Thyroid gland (tissue), 4 donors: ENCODE measurements around the gene MYO3A.

Experiments used
- CTCF ChIP-seq, 6 experiments: fragments of 200-600 bp in 3 of 6; fragments of 450-650 bp in 3 of 6; sonication (generic) in 3 of 6; IDR thresholded peaks; one replicate each; pipeline ENCODE4 v1.5.1; 2016 to 2019; ENCODE audit warnings: antibody characterized with exemption in 6 of 6, mild to moderate bottlenecking in 2 of 6, inconsistent platforms in 1 of 6, moderate library complexity in 1 of 6
- POLR2A ChIP-seq, 2 donors: fragments of 450-650 bp; IDR thresholded peaks; one replicate each; pipeline ENCODE4 v1.6.1; 2017; ENCODE audit warnings: antibody characterized with exemption in 2 of 2, mild to moderate bottlenecking in 2 of 2, moderate library complexity in 1 of 2

- TF ChIP-seq CTCF (IDR thresholded peaks at IDR 0.05) (no peak), POLR2A (IDR thresholded peaks at IDR 0.05) (no peak)
Observed at GRCh38 chr10:26212511-26212910, 278.5 kb downstream of the MYO3A start.
